ENCODE data around the gene GPX1. TPM values are rescaled to one million over a fixed set of nuclear protein-coding genes. Genes with fewer than 3 reads are reported as not detected.
"Not testable (repeated sequence)": the region's sequence is repeated elsewhere in the genome, so short reads cannot be mapped to it uniquely, and the experiment has no call there.

Gene GPX1
- total and polyA plus RNA-seq, 9 donors: 28.1 to 207 (median 152) TPM

DNA sequence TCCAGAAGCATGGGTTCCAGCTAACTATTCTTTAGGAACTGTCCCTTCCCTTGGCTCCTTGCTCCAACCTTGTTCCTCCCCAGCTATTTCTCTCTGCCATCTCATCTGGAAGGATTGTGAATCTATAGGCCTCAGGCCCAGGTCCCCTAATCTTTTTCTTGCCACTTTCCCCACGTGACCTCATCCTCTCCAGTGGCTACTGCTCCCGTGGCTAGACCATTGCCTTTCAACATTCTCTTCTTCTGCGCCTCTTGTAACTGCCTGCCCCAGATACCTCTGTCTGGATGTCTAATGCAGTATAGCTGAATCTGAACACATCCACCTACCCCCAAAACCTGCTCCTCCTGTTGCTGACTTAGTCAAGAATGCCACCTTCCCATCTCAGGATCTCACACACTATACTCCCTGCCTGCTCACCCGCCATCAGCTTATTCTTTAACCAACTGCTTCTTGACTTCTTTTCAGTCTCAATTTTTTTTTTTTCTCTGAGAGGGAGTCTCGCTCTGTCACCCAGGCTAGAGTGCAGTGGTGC lies 5.2 kb downstream of the GPX1 start:
- WGBS, 3 donors: 82 to 85% (median 84%) methylated on average over 5 of the region's 5 CpGs
- no peaks in the 10 kb centered on the region for H3K27me3 ChIP-seq
- no peak for DNase-seq
- intact Hi-C loops (cut with DNase I): loop anchor here in 1 of 4 donors (10.0 kb wide), 1 partner anchor 92 kb away; no protein-coding TSS in a partner anchor
- no peaks in the 10 kb centered on the region for H3K36me3 ChIP-seq
- H3K4me1 ChIP-seq (ENCODE audit: insufficient read depth): peaks cover 4% of the 10 kb centered on the region
- H3K9me3 ChIP-seq: no peaks in the 10 kb centered on the region
- H3K27ac ChIP-seq: no peak overlapping the region
- no peak overlapping the region for H3K4me3 ChIP-seq
- TF ChIP-seq POLR2A (IDR thresholded peaks at IDR 0.05) (no peak), EP300 (IDR thresholded peaks at IDR 0.05) (no peak)
- TF ChIP-seq, protein P1, sequence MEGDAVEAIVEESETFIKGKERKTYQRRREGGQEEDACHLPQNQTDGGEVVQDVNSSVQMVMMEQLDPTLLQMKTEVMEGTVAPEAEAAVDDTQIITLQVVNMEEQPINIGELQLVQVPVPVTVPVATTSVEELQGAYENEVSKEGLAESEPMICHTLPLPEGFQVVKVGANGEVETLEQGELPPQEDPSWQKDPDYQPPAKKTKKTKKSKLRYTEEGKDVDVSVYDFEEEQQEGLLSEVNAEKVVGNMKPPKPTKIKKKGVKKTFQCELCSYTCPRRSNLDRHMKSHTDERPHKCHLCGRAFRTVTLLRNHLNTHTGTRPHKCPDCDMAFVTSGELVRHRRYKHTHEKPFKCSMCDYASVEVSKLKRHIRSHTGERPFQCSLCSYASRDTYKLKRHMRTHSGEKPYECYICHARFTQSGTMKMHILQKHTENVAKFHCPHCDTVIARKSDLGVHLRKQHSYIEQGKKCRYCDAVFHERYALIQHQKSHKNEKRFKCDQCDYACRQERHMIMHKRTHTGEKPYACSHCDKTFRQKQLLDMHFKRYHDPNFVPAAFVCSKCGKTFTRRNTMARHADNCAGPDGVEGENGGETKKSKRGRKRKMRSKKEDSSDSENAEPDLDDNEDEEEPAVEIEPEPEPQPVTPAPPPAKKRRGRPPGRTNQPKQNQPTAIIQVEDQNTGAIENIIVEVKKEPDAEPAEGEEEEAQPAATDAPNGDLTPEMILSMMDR (IDR thresholded peaks at IDR 0.05): no peak

DNA sequence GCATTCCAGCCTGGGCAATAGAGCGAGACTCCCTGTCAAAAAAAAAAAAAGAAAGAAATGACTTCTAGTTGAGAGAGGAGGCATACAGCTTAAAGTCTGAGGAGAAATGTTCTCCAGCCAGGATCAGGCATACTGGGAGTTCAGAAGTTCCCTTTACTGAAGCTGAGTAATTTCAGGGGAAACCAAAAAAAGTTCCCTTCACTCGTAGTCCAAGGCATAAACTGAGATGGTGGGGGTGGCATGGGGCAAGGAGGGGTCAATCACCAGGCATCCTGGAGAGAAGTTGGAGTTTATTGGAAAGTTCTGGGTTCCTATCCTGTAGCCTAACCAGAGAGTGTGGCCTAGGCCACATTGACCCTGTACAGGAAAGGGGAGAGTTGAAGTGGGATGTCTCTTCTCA lies 5.9 kb downstream of the GPX1 start:
- Histone ChIP-seq H3K27me3 (no peaks in the 10 kb centered on the region), H3K27ac (no peak overlapping the region), H3K9me3 (no peaks in the 10 kb centered on the region), H3K4me1 (ENCODE audit: insufficient read depth) (peaks cover 4% of the 10 kb centered on the region), H3K4me3 (no peak overlapping the region), H3K36me3 (no peaks in the 10 kb centered on the region)
- intact Hi-C loops (cut with DNase I): loop anchor here in 1 of 4 donors (10.0 kb wide), 1 partner anchor 93 kb away; no protein-coding TSS in a partner anchor
- no peak for DNase-seq
- 71 to 78% (median 74%) methylated on average over 2 of the region's 2 CpGs for WGBS, 3 donors
- TF ChIP-seq EP300 (IDR thresholded peaks at IDR 0.05) (no peak), POLR2A (IDR thresholded peaks at IDR 0.05) (no peak)
- TF ChIP-seq, protein P1 (IDR thresholded peaks at IDR 0.05): no peak

DNA sequence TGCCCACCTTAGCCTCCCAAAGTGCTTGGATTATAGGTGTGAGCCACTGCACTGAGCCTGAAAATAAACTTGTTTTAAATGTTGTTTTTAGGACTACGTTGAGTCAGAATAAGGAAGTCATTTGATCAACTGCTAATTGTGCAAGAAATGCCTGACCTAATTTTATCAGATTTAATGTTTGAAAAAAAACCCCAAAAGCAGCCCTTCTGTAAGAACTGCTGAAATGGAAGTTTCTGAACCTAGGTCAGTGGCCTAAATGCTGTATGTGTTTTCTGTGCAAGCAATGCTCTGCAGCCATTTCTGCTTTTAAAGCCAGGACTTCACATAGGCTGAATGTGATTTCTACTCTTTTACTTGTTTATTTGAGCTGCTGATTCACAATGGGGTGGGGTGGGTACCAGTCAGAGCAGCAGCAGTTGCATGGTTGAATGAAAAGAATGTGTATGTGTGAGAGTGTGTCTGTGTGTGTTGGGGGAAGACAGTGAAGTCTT lies 6.6 kb downstream of the GPX1 start:
- Histone ChIP-seq H3K27me3 (no peaks in the 10 kb centered on the region), H3K4me1 (ENCODE audit: insufficient read depth) (peaks cover 3% of the 10 kb centered on the region), H3K27ac (no peak overlapping the region), H3K36me3 (no peaks in the 10 kb centered on the region), H3K4me3 (no peak overlapping the region), H3K9me3 (no peaks in the 10 kb centered on the region)
- intact Hi-C loops (cut with DNase I): loop anchor here in 1 of 4 donors (10.0 kb wide), 1 partner anchor 93 kb away; no protein-coding TSS in a partner anchor
- DNase-seq: no peak
- TF ChIP-seq EP300 (IDR thresholded peaks at IDR 0.05): no peak
- TF ChIP-seq, protein P1 (IDR thresholded peaks at IDR 0.05): no peak
- no peak for TF ChIP-seq POLR2A (IDR thresholded peaks at IDR 0.05)
- WGBS, 3 donors: 29 to 51% (median 30%) methylated on average over 1 of the region's 1 CpG

DNA sequence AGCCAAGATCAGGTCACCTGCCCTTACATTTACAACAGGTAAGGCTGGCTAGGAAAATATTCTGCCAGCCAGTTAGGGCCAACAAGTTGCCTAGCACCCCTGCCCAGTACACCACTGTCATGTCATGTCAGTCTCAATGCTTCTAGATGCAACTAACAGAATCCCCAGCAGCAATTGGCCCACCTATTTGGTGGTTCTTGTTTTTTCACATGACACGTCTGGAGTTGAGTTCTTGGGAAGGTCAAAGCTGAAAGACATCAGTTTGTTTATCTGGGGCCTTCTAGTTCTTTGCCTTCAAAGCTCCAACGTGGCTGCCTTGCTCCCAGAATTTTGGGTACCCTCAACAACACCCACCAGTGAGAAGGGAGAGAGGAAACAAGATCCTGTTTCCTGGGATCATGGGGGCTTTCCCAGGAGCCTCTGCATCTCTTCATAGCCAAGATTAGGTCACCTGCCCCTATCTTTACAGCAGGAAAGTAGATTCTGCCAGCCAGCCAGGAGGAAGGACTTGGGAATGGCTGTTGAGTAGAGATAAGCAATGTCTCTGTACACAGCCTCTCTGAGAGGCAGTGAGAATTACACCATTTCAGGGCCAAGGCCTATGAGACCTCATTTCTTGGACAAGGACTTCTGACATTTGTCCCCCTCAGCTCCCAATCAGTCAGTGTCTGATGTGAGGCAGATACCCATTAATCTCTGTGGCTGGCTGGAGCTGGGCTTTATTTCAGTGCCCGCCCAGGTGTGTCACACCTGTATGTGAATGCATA lies 8.6 kb downstream of the GPX1 start:
- no peak for TF ChIP-seq EP300 (IDR thresholded peaks at IDR 0.05)
- TF ChIP-seq, protein P1 (IDR thresholded peaks at IDR 0.05): no peak
- no peak for TF ChIP-seq POLR2A (IDR thresholded peaks at IDR 0.05)
- H3K4me1 ChIP-seq (ENCODE audit: insufficient read depth): no peaks in the 10 kb centered on the region
- intact Hi-C loops (cut with DNase I): loop anchor here in 2 of 4 donors (10.0 kb wide), 1 partner anchor 95 kb away; no protein-coding TSS in a partner anchor
- H3K27ac ChIP-seq: no peak overlapping the region
- no peak for DNase-seq
- 65 to 76% (median 72%) methylated on average over 3 of the region's 3 CpGs for WGBS, 3 donors
- no peaks in the 10 kb centered on the region for H3K27me3 ChIP-seq
- no peak overlapping the region for H3K4me3 ChIP-seq
- no peaks in the 10 kb centered on the region for H3K9me3 ChIP-seq
- no peaks in the 10 kb centered on the region for H3K36me3 ChIP-seq

DNA sequence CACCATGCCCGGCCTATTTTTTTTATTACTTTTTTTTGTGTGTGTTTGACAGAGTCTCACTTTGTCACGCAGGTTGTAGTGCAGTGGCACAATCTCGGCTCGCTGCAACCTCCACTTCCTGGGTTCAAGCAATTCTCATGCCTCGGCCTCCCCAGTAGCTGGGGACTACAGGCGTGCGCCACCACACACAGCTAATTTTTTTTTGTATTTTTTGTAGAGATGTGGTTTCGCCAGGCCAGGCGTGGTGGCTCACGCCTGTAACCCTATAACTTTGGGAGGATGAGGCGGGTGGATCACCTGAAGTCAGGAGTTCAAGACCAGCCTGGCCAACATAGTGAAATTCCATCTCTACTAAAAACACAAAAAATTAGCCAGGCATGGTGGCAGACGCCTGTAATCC lies 9.8 kb downstream of the GPX1 start:
- 88 to 93% (median 93%) methylated on average over 12 of the region's 12 CpGs for WGBS, 3 donors
- intact Hi-C loops (cut with DNase I): loop anchor here in 1 of 4 donors (10.0 kb wide), 1 partner anchor 96 kb away; no protein-coding TSS in a partner anchor
- not testable (repeated sequence) for H3K9me3 ChIP-seq; DNase-seq; H3K27ac ChIP-seq; H3K4me3 ChIP-seq; H3K4me1 ChIP-seq (ENCODE audit: insufficient read depth); H3K36me3 ChIP-seq; H3K27me3 ChIP-seq
